Colonic mucosa (tissue), 4 donors: ENCODE results near the gene SLC9A6. TPM values are rescaled to one million over a fixed set of nuclear protein-coding genes. Genes with fewer than 3 reads are reported as not detected.

ENCODE experiments used
- DNase-seq: peaks from one replicate; pipeline ENCODE4 v3.0.0-alpha.2; 2020
- H3K27ac ChIP-seq: fragments of 200-600 bp; one replicate; pipeline ENCODE4 v1.8.0; 2021
- H3K27me3 ChIP-seq: fragments of 200-600 bp; one replicate; pipeline ENCODE4 v1.8.0; 2021
- H3K36me3 ChIP-seq: fragments of 200-600 bp; one replicate; pipeline ENCODE4 v1.8.0; 2021
- H3K4me1 ChIP-seq: fragments of 200-600 bp; one replicate; pipeline ENCODE4 v1.8.0; 2021; ENCODE audit warnings: mild to moderate bottlenecking
- H3K4me3 ChIP-seq: fragments of 200-600 bp; one replicate; pipeline ENCODE4 v1.8.0; 2021
- H3K9ac ChIP-seq, 2 donors: one replicate each; pipeline ENCODE4 v1.7.0; 2013; ENCODE audit warnings: control low read depth in 2 of 2, low read depth in 2 of 2, low read length in 2 of 2
- H3K9me3 ChIP-seq: fragments of 200-600 bp; one replicate; pipeline ENCODE4 v1.8.0; 2021
- intact Hi-C: fragments of 100-400 bp; cut with DNase I; formaldehyde crosslinking; loops from one replicate; pipeline ENCODE4 v1.14.1; 2022
- total RNA-seq, 2 donors: library from RNA; stranded (reverse); fragmentation: NEBNext Ultra II Directional in 1 of 2; extraction: Animal tissue kit (Norgen Biotek cat#: 25700) in 1 of 2; gene quantifications; one replicate each; pipeline ENCODE4 v1.2.1, GENCODE V29; 2021
- TF ChIP-seq, protein P1 (sequence below): fragments of 200-600 bp; IDR thresholded peaks from one replicate; pipeline ENCODE4 v1.8.0; 2022; ENCODE audit warnings: antibody characterized with exemption, mild to moderate bottlenecking
- donor health status: healthy.
- donor health status: DM: no; HTN: no; CAD: no.
- donor health status: DM: no; HTN: no; CAD: no.

The SLC9A6 gene
- total RNA-seq, 2 donors from 2014 or later, result 12.7 to 16.6 TPM

DNA sequence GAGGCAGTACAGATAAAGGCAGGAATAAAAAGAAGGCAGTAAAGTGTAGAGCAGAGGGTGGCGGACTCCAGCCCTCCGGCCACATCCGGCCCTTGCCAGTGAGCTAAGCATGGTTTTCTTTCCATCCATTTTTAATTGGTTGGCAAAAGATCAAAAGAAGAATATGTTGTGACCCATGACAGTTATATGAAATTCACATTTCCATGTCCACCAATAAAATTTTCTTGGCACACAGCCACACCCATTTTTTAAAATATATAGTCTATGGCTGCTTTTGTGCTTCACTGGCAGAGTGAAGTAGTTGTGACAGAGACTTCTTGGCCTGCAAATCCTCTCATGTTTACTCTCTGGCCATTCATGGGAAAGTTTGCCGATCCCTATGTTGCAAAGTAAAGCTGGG, 29.8 kb downstream of the SLC9A6 start:
- Histone ChIP-seq H3K4me3 (no peak overlapping the region), H3K27me3 (no peaks in the 10 kb centered on the region), H3K9me3 (no peaks in the 10 kb centered on the region), H3K27ac (no peak overlapping the region), H3K36me3 (no peaks in the 10 kb centered on the region), H3K9ac (no peak overlapping the region), H3K4me1 (no peaks in the 10 kb centered on the region)
- TF ChIP-seq, protein P1, sequence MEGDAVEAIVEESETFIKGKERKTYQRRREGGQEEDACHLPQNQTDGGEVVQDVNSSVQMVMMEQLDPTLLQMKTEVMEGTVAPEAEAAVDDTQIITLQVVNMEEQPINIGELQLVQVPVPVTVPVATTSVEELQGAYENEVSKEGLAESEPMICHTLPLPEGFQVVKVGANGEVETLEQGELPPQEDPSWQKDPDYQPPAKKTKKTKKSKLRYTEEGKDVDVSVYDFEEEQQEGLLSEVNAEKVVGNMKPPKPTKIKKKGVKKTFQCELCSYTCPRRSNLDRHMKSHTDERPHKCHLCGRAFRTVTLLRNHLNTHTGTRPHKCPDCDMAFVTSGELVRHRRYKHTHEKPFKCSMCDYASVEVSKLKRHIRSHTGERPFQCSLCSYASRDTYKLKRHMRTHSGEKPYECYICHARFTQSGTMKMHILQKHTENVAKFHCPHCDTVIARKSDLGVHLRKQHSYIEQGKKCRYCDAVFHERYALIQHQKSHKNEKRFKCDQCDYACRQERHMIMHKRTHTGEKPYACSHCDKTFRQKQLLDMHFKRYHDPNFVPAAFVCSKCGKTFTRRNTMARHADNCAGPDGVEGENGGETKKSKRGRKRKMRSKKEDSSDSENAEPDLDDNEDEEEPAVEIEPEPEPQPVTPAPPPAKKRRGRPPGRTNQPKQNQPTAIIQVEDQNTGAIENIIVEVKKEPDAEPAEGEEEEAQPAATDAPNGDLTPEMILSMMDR, result no peak
- DNase-seq, result no peak
- intact Hi-C loops, result no loop called here

DNA sequence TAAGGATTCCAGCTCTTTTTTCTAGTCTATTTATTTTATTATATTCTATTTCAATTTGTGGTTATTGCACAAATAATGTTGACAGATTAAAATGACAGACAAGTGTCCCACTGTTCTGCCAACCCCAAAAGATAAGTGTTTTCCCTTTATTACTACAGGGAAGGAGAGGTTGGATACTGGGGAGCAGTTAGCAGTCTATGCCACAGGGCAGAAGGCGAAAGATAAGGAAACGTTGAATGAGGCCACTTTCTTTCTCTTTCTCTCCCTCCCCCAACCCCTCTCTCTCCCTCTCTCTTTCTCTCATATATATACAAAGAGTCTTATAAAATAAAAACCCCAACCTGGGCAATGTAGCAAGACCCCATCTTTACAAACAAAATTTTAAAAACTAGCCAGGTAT, 31.6 kb downstream of the SLC9A6 start:
- no peaks in the 10 kb centered on the region for H3K36me3 ChIP-seq
- intact Hi-C loops, result no loop called here

DNA sequence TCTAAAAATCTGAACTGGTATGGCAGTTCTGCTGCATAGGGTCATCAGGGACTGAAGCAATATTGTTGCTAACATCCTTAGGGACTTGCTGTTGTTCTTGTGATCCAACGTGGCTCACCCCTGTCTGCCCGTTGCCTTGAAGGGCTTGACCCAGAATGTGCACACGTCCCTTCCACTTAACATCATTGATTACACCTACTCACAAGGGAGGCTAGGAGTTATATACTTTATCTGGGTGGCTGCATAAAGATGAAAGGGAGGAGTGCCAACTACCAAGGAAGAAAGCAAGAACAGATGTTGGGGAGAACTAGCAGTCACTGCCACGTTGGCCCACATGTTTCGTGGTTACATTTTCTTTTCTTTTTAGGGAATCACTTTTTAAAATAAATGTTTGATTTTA, 34.0 kb downstream of the SLC9A6 start:
- H3K4me3 ChIP-seq, result no peak overlapping the region
- no peaks in the 10 kb centered on the region for H3K9me3 ChIP-seq
- no peaks in the 10 kb centered on the region for H3K27me3 ChIP-seq
- intact Hi-C loops, result no loop called here
- DNase-seq, result no peak
- no peaks in the 10 kb centered on the region for H3K36me3 ChIP-seq
- TF ChIP-seq, protein P1, result no peak
- H3K9ac ChIP-seq, result no peak overlapping the region
- no peak overlapping the region for H3K27ac ChIP-seq
- no peaks in the 10 kb centered on the region for H3K4me1 ChIP-seq

More for the DNA sequence above, 31.6 kb downstream of the SLC9A6 start:
- H3K27ac ChIP-seq, result no peak overlapping the region
- H3K27me3 ChIP-seq, result no peaks in the 10 kb centered on the region
- no peaks in the 10 kb centered on the region for H3K9me3 ChIP-seq
- H3K9ac ChIP-seq, result no peak overlapping the region
- H3K4me1 ChIP-seq, result no peaks in the 10 kb centered on the region
- TF ChIP-seq, protein P1, result no peak
- DNase-seq, result no peak
- H3K4me3 ChIP-seq, result no peak overlapping the region

DNA sequence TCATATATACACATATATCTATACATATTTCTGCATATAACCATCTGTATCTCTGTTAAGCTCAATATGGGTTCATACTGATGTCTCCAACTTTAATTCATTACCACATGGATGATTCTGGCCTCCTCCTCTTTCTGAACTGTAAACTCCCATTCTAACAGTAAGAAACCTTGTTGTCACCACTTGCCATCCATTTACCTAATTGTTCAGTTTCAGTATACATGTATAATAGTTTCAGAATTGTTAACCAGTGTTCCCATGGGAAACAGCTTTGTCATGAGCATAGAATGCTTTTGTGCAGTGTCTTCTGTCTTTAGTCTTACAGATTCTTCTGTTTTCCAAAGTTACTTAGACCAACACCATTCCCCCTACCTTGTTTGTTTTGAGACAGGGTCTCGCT, 35.9 kb downstream of the SLC9A6 start:
- intact Hi-C loops, result loop anchor here (10.0 kb wide), 1 partner anchor 674 kb away; no protein-coding TSS in a partner anchor
- TF ChIP-seq, protein P1, result no peak
- Histone ChIP-seq H3K4me3 (no peak overlapping the region), H3K27ac (no peak overlapping the region), H3K36me3 (no peaks in the 10 kb centered on the region), H3K4me1 (no peaks in the 10 kb centered on the region), H3K9me3 (no peaks in the 10 kb centered on the region), H3K9ac (no peak overlapping the region), H3K27me3 (no peaks in the 10 kb centered on the region)
- no peak for DNase-seq

DNA sequence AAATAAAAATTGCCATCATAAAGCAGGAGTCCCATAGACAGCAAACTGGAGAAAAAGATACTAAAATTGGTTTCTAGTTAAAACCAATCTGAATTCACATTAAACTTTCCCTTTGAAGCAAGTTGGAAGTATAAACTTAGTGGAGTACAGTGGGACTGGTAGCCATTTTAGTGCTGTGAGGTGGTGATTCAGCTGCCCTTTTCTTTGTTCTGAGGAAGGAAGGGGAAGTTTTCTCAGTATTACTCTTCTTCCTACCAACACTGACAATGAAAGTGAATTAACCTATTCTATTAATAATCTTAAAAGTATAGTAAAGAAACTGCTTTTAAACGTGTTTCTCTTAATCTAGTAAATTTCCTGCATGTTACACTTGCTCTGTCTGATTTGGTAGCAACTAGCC, 36.7 kb downstream of the SLC9A6 start:
- DNase-seq, result no peak
- intact Hi-C loops, result loop anchor here (10.0 kb wide), 1 partner anchor 673 kb away; no protein-coding TSS in a partner anchor
- no peak overlapping the region for H3K9ac ChIP-seq
- no peaks in the 10 kb centered on the region for H3K36me3 ChIP-seq
- H3K4me1 ChIP-seq, result no peaks in the 10 kb centered on the region
- TF ChIP-seq, protein P1, result no peak
- H3K4me3 ChIP-seq, result no peak overlapping the region
- no peaks in the 10 kb centered on the region for H3K27me3 ChIP-seq
- H3K27ac ChIP-seq, result no peak overlapping the region
- no peaks in the 10 kb centered on the region for H3K9me3 ChIP-seq
